ENCODE measurements around the gene SAPCD2.

SAPCD2 gene

DNA sequence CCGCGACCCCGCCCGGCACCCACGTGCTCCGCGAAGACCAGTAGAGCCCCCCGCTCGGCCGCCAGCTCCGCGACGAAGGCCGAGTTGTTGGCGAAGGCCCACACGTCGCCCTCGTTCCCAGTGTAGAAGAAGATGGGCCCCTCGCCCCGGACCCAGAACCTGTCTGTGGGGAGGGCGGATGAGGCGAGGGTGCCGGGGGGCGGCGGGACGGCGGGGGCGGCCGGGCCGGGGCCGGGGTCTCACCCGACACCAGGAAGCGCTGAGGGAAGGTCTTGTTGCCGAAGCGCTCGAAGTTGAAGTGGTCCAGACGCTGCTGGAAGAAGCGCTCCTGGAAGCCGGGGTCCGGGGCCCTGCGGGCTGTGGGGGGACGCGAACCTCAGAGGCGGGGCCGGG, 43.9 kb upstream of the SAPCD2 start:
- no peak for FAIRE-seq
- TF ChIP-seq CTCF (IDR thresholded peaks at IDR 0.05; ENCODE audit: insufficient read depth, missing control alignments) = no peak
- no peak for DNase-seq (ENCODE audit: insufficient read length, low spot score)

- FAIRE-seq (no peak), DNase-seq (ENCODE audit: insufficient read length, low spot score) (no peak)
- no peak for TF ChIP-seq CTCF (IDR thresholded peaks at IDR 0.05; ENCODE audit: insufficient read depth, missing control alignments)
Measured at GRCh38 chr9:137113385-137114159, 43.2 kb upstream of the SAPCD2 start.

DNA sequence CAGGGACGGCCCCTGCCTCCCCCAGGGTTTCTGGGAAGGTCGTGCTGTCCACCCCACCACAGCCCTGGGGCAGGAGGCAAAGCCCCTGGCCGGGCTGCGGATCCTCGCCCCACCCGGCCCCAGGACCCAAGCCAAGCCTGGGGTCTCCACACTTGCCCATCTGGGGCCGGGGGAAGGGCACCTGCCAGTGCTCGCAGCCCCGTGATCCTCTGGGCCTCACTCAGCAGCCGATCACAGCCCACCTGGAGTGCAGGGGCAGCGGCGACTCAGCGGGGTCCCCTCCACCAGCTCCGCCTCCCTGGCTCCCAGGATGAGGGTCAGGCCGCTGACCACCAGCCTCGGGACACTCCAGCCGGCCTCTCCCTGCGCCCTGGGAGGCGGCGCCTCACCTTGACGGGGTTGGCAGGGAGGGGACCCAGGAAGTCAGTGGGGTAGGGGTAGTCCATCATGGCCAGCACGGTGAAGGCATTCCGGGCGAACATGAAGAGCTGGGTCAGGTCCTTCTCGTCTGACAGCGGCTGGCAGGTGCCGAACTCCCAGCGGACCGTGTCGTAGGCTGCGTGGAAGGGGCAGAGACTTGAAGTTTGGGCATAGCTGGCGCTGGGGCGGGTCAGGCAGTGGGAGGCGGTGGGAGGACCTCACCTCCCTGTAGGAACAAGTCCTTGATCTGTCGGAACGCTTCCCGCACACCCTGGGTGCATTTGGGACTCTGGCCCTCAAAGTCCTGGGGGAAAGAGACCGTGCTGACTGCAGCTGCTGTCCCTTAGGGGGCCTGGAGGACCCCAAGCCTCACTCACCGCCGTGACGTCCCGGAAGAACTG, 42.4 kb upstream of the SAPCD2 start:
- no peak for TF ChIP-seq CTCF (IDR thresholded peaks at IDR 0.05; ENCODE audit: insufficient read depth, missing control alignments)
- no peak for FAIRE-seq
- no peak for DNase-seq (ENCODE audit: insufficient read length, low spot score)

- no peak for FAIRE-seq
- no peak for TF ChIP-seq CTCF (IDR thresholded peaks at IDR 0.05; ENCODE audit: insufficient read depth, missing control alignments)
- no peak for DNase-seq (ENCODE audit: insufficient read length, low spot score)
Measured at GRCh38 chr9:137111788-137112563, 41.6 kb upstream of the SAPCD2 start.

- DNase-seq (ENCODE audit: insufficient read length, low spot score) = no peak
- no peak for FAIRE-seq
- TF ChIP-seq CTCF (IDR thresholded peaks at IDR 0.05; ENCODE audit: insufficient read depth, missing control alignments) = no peak
Measured at GRCh38 chr9:137110911-137111787, 40.8 kb upstream of the SAPCD2 start.

DNA sequence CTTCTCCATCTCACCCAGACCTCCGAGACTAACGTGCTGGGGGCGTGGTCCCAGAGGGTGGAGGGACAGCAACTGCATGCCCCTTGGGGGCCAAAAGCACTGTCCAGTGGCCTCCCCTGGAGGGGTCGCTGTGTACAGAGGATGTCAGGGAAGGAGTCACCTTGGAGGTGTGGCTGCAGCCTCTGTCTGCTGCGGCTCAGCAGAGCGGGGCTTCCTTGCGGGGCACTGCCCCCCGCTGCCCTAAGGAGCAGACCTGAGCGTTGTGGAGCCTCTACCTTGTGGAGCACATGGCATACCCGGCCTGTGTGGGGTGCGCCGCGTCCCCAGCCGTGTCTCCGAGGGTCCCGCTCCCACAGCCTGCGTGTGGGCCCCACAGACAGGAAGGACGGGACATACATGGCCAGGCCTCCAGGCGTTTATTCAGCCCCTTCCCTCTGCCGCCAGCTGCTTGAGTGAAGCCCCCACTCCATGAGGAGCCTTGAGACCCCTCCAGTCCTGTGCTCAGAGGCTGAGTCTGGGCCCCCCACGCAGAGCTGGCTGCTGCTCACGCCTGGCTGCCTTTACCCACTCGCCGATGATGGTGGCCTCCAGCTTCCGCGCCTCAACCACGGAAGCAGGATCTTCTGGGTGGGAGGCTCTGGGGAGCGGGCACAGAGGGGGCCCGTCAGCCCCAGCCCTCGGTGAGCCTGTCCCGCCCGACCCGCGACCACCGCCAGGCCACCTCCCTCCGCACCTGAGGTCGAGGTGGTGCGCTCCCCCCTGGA, 40.0 kb upstream of the SAPCD2 start:
- DNase-seq (ENCODE audit: insufficient read length, low spot score) (no peak), FAIRE-seq (no peak)
- no peak for TF ChIP-seq CTCF (IDR thresholded peaks at IDR 0.05; ENCODE audit: insufficient read depth, missing control alignments)

Data from D721Med (cell line).